ENCODE results near the gene ATG7.
"Not testable (repeated sequence)": the region's sequence is repeated elsewhere in the genome, so short reads cannot be mapped to it uniquely, and the experiment has no call there.

Gene ATG7

GRCh38 chr3:11435440-11436165 is 163.4 kb downstream of the ATG7 start:
- DNase-seq = no peak

GRCh38 chr3:11436775-11437174 is 164.6 kb downstream of the ATG7 start:
- DNase-seq = no peak

GRCh38 chr3:11437506-11437905 is 165.3 kb downstream of the ATG7 start:
- DNase-seq = no peak

GRCh38 chr3:11438646-11439045 is 166.4 kb downstream of the ATG7 start:
- no peak for DNase-seq

GRCh38 chr3:11441346-11441745 is 169.1 kb downstream of the ATG7 start:
- not testable (repeated sequence) for DNase-seq

GRCh38 chr3:11444404-11444803 is 172.2 kb downstream of the ATG7 start:
- no peak for DNase-seq

GRCh38 chr3:11445193-11445592 is 173.0 kb downstream of the ATG7 start:
- not testable (repeated sequence) for DNase-seq

GRCh38 chr3:11445883-11446282 is 173.7 kb downstream of the ATG7 start:
- no peak for DNase-seq

- DNase-seq = no peak
Measured at GRCh38 chr3:11447584-11448200, 175.5 kb downstream of the ATG7 start.

- DNase-seq = no peak
Measured at GRCh38 chr3:11450015-11450414, 177.8 kb downstream of the ATG7 start.

GRCh38 chr3:11452312-11452711 is 180.1 kb downstream of the ATG7 start:
- no peak for DNase-seq

- DNase-seq = no peak
Measured at GRCh38 chr3:11452885-11453847, 181.0 kb downstream of the ATG7 start.

- DNase-seq = no peak
Measured at GRCh38 chr3:11455956-11456355, 183.8 kb downstream of the ATG7 start.

- no peak for DNase-seq
Measured at GRCh38 chr3:11457135-11457534, 184.9 kb downstream of the ATG7 start.

- DNase-seq = no peak
Measured at GRCh38 chr3:11459186-11459824, 187.1 kb downstream of the ATG7 start.

- DNase-seq = no peak
Measured at GRCh38 chr3:11461226-11461625, 189.0 kb downstream of the ATG7 start.

- not testable (repeated sequence) for DNase-seq
Measured at GRCh38 chr3:11462673-11463072, 190.5 kb downstream of the ATG7 start.

GRCh38 chr3:11463591-11463990 is 191.4 kb downstream of the ATG7 start:
- DNase-seq = no peak

- no peak for DNase-seq
Measured at GRCh38 chr3:11464356-11464755, 192.2 kb downstream of the ATG7 start.

GRCh38 chr3:11465744-11466616 is 193.8 kb downstream of the ATG7 start:
- no peak for DNase-seq

- DNase-seq = no peak
Measured at GRCh38 chr3:11467875-11468274, 195.7 kb downstream of the ATG7 start.
